Measurements from ENCODE around the gene TSPAN5.
A peak's percentile ranks its signal among the peaks of the same experiment; 100 is the strongest.

The TSPAN5 gene

GRCh38 chr4:98473046-98473445, 185.4 kb downstream of the TSPAN5 start:
- in situ Hi-C loops (cut with MboI; ENCODE audit: low pct_unique_long_range_greater_than_20kb, low sequenced_read_pairs, unreplicated experiment) = loop anchor here (25.0 kb wide), 2 partner anchors 614 to 939 kb away; partner anchors contain the start of gene ADH5
- no peak for DNase-seq (ENCODE audit: low spot score)
- no peak for TF ChIP-seq CTCF (IDR thresholded peaks at IDR 0.05; ENCODE audit: extremely low read depth, insufficient read depth, missing control alignments)

GRCh38 chr4:98470831-98471230, 187.6 kb downstream of the TSPAN5 start:
- in situ Hi-C loops (cut with MboI; ENCODE audit: low pct_unique_long_range_greater_than_20kb, low sequenced_read_pairs, unreplicated experiment) = loop anchor here (25.0 kb wide), 2 partner anchors 616 to 941 kb away; partner anchors contain the start of gene ADH5
- TF ChIP-seq CTCF (IDR thresholded peaks at IDR 0.05; ENCODE audit: extremely low read depth, insufficient read depth, missing control alignments) = no peak
- DNase-seq (ENCODE audit: low spot score) = no peak

GRCh38 chr4:98470366-98470765, 188.0 kb downstream of the TSPAN5 start:
- DNase-seq (ENCODE audit: low spot score) = no peak
- TF ChIP-seq CTCF (IDR thresholded peaks at IDR 0.05; ENCODE audit: extremely low read depth, insufficient read depth, missing control alignments) = no peak
- in situ Hi-C loops (cut with MboI; ENCODE audit: low pct_unique_long_range_greater_than_20kb, low sequenced_read_pairs, unreplicated experiment) = loop anchor here (25.0 kb wide), 2 partner anchors 617 to 942 kb away; partner anchors contain the start of gene ADH5

- in situ Hi-C loops (cut with MboI; ENCODE audit: low pct_unique_long_range_greater_than_20kb, low sequenced_read_pairs, unreplicated experiment) = loop anchor here (25.0 kb wide), 2 partner anchors 618 to 943 kb away; partner anchors contain the start of gene ADH5
- TF ChIP-seq CTCF (IDR thresholded peaks at IDR 0.05; ENCODE audit: extremely low read depth, insufficient read depth, missing control alignments) = no peak
- no peak for DNase-seq (ENCODE audit: low spot score)
Measured at GRCh38 chr4:98469771-98470170, 188.6 kb downstream of the TSPAN5 start.

- in situ Hi-C loops (cut with MboI; ENCODE audit: low pct_unique_long_range_greater_than_20kb, low sequenced_read_pairs, unreplicated experiment) = loop anchor here (25.0 kb wide), 2 partner anchors 619 to 944 kb away; partner anchors contain the start of gene ADH5
- no peak for DNase-seq (ENCODE audit: low spot score)
- TF ChIP-seq CTCF (IDR thresholded peaks at IDR 0.05; ENCODE audit: extremely low read depth, insufficient read depth, missing control alignments) = no peak
Measured at GRCh38 chr4:98468709-98469108, 189.7 kb downstream of the TSPAN5 start.

- TF ChIP-seq CTCF (IDR thresholded peaks at IDR 0.05; ENCODE audit: extremely low read depth, insufficient read depth, missing control alignments) = peak; percentile 80
- in situ Hi-C loops (cut with MboI; ENCODE audit: low pct_unique_long_range_greater_than_20kb, low sequenced_read_pairs, unreplicated experiment) = loop anchor here (25.0 kb wide), 2 partner anchors 620 to 945 kb away; partner anchors contain the start of gene ADH5
- DNase-seq (ENCODE audit: low spot score) = peak; percentile 70
Measured at GRCh38 chr4:98467627-98468072, 190.8 kb downstream of the TSPAN5 start.
